ENCODE data around the gene EYA4. TPM values are rescaled to one million over a fixed set of nuclear protein-coding genes. Genes with fewer than 3 reads are reported as not detected.

The EYA4 gene
- total RNA-seq, 1 experiment from 2014 or later: 13.0 TPM

DNA sequence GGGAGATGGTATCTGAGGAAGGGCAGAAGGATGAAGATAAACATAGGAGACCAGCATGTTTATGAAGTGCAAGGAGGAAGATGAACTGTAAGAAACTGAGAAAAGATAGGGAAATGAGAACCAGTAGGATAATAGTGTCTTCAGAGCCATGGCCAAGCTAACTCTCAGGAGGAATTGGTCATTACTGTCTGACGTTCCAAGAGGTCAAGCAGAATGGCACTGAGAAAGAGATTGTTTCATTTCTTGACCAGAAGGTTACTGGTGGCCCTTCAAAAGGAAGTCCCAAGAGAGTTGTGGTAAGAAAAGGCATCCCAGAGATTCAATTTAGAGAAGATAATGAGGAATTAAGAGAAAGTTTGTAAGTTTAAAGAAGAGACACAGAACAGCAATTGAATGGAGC is 47.5 kb downstream of the EYA4 start:
- DNase-seq (ENCODE audit: low read depth): no peak

GRCh38 chr6:133289733-133290306 is 48.7 kb downstream of the EYA4 start:
- DNase-seq (ENCODE audit: low read depth): no peak

DNA sequence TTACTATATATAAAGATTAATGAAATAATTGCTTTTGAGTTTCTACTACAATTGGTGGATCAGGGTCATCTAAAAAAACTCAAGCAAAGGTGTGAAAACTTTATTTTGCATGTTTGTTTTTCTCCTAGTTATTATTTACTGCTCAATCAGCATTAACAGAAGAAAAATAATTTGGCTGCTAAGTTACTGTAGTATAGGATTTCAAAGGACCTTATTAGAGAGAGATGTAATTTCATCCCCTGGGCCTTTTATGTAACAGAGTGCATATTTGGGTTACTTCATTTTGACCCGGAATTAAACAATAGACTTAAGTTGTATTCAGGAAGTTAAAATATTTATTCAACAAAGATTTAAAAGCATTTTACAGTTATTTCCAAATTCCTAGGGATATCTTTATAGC is 49.8 kb downstream of the EYA4 start:
- DNase-seq (ENCODE audit: low read depth): no peak

GRCh38 chr6:133291671-133292070 is 50.5 kb downstream of the EYA4 start:
- DNase-seq (ENCODE audit: low read depth): no peak

DNA sequence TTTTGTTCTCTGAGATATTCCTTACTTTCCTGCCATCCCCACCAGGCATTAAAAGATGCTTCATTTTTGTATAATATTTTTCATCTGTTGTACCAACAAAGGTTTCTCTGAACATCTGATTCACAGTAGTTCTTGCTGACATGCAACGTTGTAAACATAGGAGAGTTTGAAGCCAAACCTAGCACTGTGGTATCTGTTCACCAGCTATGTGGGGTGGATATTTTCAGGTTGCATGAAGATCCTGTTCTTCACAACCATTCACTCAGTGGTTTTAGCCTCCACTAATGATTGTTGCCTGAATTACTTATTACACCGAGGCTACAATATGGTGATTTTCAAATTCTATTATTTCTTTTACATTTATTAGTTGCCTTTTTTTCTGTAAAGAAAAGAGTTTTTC is 56.5 kb downstream of the EYA4 start:
- no peak for DNase-seq (ENCODE audit: low read depth)

DNA sequence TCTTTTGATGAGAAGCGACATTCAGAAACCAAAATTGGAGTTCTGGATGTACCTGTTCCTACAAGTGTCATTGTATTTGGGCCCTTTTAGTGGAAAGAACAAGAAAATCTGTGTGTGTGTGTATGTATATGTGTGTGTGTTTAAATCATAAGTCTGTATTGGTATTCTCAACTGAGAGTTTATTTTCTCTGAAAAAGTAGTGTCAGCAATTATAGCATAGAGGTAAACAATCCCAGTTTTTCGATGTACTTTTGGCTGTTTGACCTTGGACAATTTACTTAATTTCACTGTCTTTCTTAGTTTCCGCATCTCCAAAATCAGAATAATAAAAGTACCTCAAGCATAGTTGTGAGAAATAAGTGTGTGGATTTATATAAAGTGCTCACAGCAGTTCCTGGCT is 57.2 kb downstream of the EYA4 start:
- no peak for DNase-seq (ENCODE audit: low read depth)

GRCh38 chr6:133298801-133299200 is 57.6 kb downstream of the EYA4 start:
- DNase-seq (ENCODE audit: low read depth): no peak

GRCh38 chr6:133300896-133301295 is 59.7 kb downstream of the EYA4 start:
- DNase-seq (ENCODE audit: low read depth): no peak

DNA sequence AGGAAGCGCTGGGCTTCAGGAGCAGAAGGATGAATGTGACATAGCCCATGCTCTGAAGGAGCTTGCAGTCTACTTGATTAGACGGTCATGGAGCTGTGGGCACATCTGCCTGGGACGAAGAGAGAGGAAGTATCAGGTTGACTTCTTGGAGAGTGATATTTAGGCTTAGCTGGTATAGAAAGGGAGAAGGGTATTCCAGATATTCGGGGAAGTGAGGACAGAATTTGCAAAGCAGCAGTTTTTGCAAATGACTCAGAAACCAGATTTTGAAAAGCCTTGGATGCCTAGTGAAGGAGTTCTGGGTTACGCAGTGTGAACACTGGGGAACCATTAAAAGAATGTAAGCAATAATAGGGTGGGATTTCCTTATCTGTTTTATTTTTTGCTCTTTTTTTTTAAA is 60.7 kb downstream of the EYA4 start:
- no peak for DNase-seq (ENCODE audit: low read depth)

DNA sequence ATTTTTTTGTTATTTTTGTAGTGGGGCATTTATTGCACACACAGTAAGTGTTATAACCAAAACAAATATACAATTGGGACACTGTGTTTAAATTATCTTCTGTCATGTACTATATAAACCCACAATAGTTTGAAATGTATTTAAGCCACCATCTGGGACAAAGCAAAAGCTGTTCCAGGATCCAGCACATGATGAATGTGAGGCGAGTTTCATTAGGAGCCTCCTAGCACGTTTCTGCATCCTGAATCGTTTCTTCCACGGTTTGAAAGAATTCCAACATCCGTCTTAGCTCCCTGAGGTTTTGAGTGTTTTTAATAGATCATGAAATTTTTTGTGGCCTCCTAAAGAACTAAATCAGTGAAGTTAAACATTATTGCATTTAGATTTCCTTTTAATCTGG is 65.8 kb downstream of the EYA4 start:
- no peak for DNase-seq (ENCODE audit: low read depth)

DNA sequence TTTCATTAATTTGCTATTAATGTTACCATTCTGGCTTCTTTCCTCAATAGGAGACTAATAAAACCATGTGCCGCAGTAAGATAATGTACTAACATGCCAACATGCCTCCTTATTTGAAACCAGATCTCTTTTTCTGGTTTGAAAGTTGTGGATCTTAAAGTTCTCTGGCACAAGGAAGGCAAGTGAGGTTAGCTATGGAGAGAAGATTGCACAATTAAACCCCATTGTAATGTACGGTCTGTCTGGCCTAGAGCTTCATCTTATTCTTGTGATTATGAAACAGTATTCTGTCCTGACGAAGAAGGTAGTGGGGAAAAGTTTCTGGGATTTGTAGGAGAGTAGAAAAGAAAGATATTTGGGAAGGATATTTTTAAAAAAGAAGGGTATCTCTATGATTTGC is 68.4 kb downstream of the EYA4 start:
- peak; percentile 66 for DNase-seq (ENCODE audit: low read depth)

DNA sequence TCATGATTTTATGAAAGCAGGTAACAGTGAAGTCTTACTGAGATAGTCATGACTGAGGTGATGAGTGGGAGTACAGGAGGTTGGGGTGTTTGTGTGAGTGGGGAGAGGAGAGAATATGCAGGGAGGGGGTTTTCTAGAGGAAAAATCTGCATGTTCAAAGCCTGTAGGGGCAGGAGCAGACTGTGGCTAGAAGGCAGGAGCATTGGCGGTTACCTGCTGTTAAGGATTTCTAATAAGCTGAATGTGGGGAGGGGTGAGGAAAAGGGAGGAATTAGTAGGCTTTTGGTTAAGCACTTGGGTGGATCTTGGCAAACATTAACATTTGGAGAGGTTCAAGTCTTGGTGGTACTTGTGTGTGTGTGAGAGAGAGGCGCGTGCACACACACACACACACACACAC is 70.8 kb downstream of the EYA4 start:
- DNase-seq (ENCODE audit: low read depth): no peak

- no peak for DNase-seq (ENCODE audit: low read depth)
Observed at GRCh38 chr6:133313068-133313467, 71.9 kb downstream of the EYA4 start.

DNA sequence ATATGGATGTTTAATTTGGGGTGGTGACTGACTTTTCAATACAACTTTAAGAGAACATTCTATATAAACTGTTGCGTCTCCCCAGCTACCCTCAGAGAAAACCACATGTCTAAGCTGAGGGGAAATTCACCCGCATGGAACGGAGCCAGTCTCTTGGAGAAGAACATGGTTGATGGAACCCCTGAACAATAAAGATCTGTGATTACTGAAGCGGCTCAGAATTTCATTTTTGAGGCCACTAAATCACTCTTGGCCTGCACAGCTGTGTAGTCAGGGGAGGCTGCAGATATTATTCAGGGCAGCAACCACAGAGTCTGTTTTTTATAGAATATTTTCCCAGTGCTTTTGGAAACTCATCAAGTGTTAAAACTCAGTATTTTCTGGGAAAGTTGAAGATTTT is 73.8 kb downstream of the EYA4 start:
- peak; percentile 56 for DNase-seq (ENCODE audit: low read depth)

DNA sequence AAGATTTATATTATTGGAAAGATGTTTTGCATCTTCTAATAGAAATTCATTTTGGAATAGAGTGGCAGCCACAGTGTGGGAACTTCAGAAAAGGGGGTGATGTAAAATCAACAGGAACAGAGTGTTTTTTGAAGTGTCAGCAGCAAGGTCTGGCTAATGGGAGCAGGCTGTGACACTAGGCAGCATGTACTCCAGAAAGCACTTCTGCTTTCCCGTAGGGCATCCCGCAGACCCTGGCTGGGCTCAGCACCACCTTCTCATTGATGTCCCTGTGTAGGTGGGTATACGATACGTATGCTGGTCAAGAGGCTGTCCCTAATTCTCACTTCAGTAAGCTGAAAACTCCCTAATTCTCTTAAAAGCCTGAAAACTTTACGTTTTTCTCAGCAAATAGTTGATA is 74.7 kb downstream of the EYA4 start:
- no peak for DNase-seq (ENCODE audit: low read depth)

DNA sequence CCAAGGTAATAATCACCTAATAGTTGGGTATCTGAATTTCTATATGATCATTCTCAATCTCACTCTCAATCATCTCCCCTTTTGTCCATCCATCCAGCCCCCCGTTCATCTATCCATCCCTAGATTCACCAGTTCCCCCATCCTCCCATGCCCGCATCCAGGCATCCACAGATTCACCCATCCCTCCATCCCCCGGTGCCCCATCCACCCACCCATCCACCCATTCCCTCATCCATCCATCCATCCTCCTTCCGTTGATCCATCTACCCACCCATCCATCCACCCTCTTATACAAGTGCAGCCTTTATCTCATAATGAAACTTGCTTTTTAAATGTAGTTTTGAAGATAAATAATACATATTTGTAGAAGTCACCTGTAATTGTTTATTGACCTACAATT is 76.5 kb downstream of the EYA4 start:
- DNase-seq (ENCODE audit: low read depth): no peak

DNA sequence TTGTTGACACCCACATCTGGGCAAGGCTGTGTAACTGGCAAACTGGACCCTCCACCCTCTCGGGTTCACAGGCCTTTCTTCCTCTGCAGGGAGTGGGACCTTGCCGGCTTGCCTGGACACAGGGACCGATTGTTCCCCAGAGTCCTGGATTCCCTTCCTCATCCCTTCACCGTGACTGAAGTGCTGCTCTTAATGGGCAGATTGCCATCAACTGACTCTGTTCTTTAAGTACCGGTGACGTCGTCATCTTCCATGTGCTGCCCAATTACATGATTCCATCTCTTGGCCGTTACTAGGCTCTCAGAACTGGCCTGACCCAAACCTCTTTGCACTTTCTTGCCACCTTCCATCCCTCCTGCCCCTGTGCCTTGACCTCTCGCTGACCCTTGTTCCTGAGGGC is 85.4 kb downstream of the EYA4 start:
- no peak for DNase-seq (ENCODE audit: low read depth)

DNA sequence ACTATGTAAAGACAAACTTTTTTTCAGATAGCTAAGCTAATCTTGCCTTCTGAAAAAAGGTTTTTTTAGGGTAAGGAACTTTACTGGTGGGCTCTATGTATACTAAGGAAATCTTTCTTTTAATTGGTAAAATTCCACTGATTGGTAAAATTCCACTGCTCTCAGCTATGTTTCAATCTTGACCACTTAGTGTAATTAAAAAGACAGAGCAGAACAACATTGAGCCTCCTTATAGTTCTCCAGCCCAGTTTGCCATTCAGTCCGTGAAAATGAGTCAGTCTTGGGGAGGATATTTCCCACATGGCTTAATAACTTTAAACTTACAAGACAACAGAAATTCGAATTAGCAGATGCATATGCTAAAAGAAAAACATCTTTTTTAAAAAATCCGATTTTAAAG is 92.7 kb downstream of the EYA4 start:
- peak; percentile 19 for DNase-seq (ENCODE audit: low read depth)

DNA sequence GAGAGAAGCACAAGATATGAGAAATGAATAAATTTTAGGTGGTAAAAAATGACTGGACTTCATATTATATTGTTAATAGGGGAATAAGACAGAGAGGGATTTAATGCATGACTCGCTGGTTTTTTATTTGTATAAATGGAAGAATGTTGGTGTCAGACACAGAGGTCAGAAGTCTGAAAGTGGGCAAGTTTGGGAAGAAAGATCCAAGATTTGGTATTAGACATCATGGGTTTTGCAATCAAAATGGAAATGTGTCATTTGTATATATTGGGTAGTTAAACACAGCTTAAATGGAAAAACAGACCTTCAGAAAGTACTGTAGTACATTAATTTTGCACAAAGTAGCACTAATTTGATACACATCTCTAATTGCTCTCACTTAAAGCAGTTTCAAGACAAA is 96.2 kb downstream of the EYA4 start:
- peak; percentile 73 for DNase-seq (ENCODE audit: low read depth)

DNA sequence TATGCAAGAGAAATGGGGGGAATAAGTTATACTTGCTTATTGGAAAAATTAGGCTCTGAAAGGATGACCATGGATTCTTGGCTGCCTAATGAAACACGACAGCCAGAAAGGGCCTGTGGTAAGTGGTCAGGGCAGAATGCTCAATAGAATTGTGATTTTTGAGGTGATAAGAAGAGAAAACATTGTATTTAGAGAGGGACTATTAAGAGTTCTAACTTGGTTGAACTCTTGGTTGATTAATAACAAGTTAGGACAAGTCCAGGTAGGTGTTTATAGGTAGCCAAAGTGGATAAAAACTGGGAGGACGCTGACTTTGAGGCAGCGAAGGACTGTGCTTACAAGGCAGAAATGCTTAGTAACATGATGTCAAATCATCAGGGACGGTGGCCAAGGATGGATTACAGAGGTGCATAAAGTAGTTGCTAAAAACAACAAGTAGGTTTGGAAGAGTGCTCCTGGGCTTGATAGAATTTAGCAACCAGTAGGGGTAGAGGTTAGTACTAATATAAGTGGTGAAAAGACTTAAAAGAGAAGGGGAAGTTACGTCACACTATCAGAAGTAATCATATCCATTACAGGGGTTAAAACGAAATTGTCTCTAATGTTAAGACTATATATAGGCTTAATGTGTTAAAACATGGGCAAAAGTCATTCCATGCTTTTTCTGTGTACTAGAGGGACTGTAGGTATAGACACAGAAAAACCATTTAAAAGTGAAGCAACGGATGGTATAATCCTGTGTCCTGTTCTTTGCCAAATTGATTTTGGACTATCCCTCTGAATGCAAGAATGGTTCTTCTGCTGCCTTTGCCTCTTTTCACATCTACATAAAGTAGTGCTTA is 98.6 kb downstream of the EYA4 start:
- no peak for DNase-seq (ENCODE audit: low read depth)

GRCh38 chr6:133340557-133340956 is 99.4 kb downstream of the EYA4 start:
- peak; percentile 40 for DNase-seq (ENCODE audit: low read depth)

GRCh38 chr6:133341607-133342158 is 100.5 kb downstream of the EYA4 start:
- DNase-seq (ENCODE audit: low read depth): peak; percentile 69

DNA sequence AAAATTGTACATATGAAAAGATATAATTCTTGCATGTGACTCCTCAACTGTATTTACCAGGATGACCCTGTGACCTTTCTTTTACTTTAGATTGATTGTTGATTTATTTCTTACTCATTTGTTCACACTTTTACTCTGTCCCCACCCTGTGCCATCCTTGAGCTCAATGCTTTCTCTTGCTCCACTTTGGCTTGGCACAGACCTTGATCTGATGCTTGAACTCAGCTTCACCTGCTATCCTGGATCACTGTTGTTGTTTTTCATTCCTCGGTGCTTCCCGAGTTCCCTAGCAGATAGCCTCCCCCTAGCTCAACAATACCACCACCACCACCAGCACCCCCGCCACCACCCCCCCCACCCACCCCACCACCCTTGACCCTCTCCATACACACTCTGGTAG is 102.1 kb downstream of the EYA4 start:
- DNase-seq (ENCODE audit: low read depth): no peak
